GM20000 (cell line): ENCODE measurements around the gene EWSR1.

Experiments used
- DNase-seq: peaks from one replicate; pipeline ENCODE4 v3.0.0; 2012; ENCODE audit warnings: low spot score
- CTCF ChIP-seq: IDR thresholded peaks from 2 replicates; pipeline ENCODE4 v1.5.1; 2012; ENCODE audit warnings: mild to moderate bottlenecking, control low read depth; ENCODE audit errors: extremely low read depth, missing control alignments

EWSR1 gene

GRCh38 chr22:29269230-29269604 lies 1.1 kb downstream of the EWSR1 start:
- no peak for TF ChIP-seq CTCF
- DNase-seq, result no peak

- DNase-seq, result no peak
Observed at GRCh38 chr22:29269731-29270474, 1.8 kb downstream of the EWSR1 start.

GRCh38 chr22:29270475-29271271 lies 2.6 kb downstream of the EWSR1 start:
- TF ChIP-seq CTCF, result no peak
- no peak for DNase-seq

More at GRCh38 chr22:29269731-29270474, 1.8 kb downstream of the EWSR1 start:
- no peak for TF ChIP-seq CTCF

GRCh38 chr22:29272624-29273023 lies 4.6 kb downstream of the EWSR1 start:
- DNase-seq, result no peak
- no peak for TF ChIP-seq CTCF

GRCh38 chr22:29275167-29275566 lies 7.1 kb downstream of the EWSR1 start:
- DNase-seq, result no peak
- no peak for TF ChIP-seq CTCF

GRCh38 chr22:29275819-29276565 lies 7.9 kb downstream of the EWSR1 start:
- no peak for TF ChIP-seq CTCF
- no peak for DNase-seq

GRCh38 chr22:29277927-29278326 lies 9.9 kb downstream of the EWSR1 start:
- DNase-seq, result no peak
- TF ChIP-seq CTCF, result no peak
